ENCODE measurements around the gene MRPL19.
"Not testable (repeated sequence)": the region's sequence is repeated elsewhere in the genome, so short reads cannot be mapped to it uniquely, and the experiment has no call there.

The MRPL19 gene

DNA sequence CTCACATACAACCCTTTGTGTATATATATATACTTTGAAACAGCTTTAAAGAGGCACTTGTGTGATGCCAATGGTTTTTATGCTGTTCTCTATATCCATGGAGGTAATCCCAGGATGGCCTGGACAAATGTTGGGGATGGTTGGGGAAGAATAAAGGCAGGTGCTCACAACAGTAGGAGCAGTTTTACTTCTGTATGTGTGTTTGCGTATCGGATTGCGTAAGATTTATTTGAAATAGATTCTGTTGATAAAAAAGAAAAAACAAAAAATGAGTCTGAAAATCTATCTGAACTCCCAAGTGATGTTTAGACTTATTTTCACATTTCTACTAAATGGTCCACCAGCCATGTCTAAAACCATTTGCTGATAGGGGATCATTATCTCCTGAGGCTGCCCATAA is 29.3 kb downstream of the MRPL19 start:
- no peak for DNase-seq

DNA sequence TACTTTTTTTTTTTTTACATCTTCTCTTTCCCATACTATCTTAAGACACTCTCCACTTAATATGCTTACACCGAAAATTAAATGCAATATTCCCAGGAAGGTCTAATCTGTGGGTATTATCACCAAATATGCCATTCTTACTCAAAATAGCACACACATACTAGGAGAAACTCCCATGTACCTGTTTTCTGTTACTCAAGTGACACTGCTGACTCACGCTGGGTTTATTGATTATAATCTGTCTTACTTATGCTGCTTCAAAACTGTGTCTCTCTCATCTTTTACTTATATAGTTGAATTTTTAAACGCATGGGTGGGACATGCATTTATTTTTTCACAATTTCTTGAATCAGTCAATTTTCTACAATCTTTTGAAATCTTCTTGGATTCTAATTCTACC is 29.9 kb downstream of the MRPL19 start:
- no peak for DNase-seq

DNA sequence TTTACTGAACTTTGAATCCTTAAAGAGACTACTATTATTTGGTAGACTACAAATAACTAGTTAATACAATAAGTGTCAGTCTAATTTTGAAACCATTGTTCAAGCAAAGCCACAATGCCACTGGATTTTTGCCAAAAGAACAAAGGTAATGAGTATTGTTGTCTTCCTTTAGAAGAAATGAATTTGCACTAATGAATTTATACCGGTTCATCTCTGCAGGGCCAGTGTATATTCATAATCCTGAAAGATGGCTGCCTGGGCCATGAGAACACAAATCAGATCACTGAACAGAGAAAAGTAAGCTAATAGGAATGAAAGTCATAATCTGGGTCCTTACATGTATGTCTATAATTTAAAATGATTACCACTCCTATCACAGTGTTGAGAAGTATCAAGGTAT is 33.0 kb downstream of the MRPL19 start:
- DNase-seq, result no peak

DNA sequence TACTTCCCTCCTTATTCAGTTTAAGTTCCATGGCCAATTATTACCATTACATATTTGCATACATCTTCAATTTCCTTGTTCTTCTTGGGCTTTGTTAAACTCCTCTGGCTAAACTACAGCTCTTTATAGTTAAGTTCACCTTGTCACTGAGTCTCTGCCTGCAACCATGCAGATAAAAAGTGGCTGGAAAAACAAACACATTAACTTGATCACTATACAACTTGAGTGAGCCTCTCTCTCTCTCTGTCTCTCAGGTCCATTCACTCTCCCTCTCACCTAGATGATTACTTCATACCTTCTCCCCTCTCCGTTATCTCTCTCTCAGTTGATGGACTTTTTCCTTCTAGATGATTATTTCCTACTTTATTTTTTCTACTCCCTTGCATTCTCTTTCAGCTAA is 33.8 kb downstream of the MRPL19 start:
- no peak for DNase-seq

DNA sequence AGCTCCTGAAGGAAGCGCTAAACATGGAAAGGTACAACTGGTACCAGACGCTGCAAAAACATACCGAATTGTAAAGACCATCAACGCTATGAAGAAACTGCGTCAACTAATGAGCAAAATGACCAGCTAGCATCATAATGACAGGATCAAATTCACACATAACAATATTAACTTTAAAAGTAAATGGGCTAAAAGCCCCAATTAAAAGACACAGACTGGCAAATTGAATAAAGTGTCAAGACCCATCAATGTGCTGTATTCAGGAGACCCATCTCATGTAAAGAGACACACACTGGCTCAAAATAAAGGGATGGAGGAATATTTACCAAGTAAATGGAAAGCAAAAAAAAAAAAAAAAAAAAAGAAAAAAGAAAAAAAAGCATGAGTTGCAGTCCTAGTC is 36.8 kb downstream of the MRPL19 start:
- DNase-seq, result not testable (repeated sequence)

DNA sequence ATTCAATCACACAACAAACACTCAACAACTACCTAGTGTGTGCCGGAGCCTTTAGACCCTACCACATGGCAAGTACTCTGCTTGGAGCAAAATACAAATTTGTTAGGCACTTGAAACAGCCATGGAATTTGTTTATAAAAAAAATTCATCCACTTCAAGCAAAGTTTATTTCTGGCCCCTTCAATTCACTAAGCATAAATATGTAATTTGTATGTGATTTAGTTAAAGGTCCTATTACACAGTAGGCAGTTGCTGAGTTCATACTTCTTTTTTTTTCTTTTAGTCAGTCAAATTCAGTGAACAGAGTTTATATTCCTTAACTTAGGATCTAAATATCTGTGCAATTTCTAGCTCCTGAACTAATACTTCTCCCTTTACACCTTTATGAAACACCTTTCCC is 41.6 kb downstream of the MRPL19 start:
- no peak for DNase-seq

DNA sequence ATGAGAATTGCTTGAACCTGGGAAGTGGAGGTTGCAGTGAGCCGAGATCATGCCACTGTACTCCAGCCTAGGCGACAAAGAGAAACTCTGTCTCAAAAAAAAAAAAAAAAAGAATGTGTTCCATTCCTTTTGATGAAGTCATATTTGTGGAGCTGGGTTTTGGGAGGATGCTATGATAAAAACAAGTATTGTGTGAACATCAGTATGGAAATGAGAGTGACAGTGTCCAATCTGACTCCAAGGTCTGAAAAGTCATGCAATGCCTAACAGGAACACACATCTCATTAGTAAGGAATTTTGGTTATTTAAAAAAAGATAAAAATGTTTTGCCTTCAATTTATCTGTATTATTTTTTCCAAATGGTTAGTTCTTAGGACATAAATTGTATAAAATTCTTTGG is 52.3 kb downstream of the MRPL19 start:
- DNase-seq, result no peak

DNA sequence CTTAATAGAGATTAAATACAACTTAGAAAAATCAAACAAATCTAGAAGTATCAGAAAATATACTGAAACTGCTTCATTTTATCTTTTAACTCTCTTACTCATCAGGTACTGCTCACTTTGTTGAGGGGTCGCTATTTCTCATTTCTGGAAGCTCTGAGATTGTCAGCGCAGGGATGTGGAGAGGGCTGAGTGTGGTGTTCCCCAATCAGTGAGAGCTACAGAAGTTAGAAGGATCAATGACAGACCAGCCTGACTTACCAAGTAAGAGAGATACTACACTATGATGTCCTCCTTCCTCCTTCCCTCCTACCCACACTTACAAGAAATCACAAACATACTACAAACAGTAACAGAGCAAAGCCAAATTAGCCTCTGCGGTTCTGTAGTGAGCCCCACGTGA is 56.0 kb downstream of the MRPL19 start:
- no peak for DNase-seq

DNA sequence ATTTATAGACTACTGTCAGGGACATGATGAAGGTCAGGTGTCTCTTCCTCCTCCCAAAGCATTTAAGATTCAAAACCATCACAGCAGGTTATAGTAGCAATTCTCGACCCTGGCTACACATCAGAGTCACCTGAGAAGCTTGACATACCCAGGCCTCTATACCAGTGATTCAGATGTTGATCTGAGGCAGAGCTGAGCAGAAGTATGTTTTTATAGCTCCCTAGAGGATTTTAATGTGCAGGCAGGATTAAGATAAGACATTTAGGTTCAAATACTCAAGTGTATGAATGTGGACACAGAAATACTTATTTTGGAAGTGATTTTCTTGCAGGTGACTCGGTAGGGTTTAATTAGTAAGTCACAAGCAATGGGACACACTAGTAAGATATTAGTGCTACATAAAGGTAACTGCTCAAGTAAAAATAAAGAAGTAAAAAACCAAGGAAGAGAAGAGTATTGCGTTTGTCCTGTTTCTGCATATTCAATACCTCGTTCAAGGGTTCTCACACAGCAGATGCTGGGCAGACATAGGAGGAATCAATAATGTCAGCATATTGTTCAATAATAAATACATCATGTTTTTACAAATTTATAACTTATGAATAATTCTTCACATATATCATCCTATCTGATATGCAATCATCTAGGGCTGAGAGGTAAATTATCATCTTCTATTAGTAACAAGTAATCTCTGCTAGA is 57.2 kb downstream of the MRPL19 start:
- DNase-seq, result no peak

DNA sequence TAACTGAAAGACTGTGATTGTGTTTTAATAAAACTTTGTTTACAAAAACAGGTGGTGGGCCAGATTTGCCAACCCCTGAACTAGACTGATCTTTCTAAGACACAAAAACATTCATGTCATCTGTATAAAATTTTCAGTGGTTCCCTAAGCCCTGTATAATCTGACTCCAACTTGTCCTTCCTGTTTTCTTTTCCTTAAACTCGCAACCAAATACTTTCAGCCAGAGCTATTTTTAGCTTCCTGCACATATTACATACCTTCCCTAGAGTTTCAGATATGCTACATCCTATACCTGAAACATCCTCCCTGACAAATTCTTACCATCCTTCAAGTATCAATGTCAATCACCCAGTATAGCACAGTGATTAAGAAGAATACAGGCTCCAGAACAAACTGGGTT is 59.3 kb downstream of the MRPL19 start:
- no peak for DNase-seq

DNA sequence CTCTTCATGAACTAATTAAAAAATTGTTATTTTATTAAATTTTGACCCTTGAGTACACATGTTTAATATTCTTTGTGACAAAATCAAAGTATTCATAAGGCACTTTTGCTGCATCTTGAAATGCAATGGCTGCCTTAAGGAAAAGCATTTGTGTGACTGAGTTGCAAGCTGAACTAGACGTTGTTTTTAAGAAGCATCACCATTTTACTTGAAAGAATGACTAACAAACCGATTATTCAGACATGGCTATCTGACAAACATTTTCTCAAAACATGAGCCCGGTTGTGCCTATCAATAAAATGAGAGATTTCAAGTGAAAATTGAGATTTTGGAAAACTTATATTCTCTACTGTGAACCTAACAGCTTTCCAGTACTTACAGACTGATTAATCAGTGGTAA is 61.3 kb downstream of the MRPL19 start:
- DNase-seq, result no peak

DNA sequence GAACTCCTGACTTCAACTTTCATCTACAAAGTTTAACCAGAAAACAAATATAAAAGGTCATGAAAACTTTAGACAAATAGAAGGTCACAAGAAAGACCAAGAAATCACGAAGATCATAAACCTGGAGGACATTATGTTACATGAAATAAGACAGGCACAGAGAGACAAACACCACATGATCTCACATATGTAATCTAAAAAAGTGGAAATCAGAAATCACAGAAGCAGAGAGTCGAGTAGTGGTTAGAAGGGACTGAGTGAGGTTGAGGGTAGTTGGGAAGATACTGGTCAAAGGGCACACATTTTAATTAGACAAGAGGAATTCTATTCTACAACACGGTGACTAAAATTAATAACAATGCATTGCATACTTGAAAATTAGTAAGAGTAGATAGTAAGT is 62.7 kb downstream of the MRPL19 start:
- no peak for DNase-seq

DNA sequence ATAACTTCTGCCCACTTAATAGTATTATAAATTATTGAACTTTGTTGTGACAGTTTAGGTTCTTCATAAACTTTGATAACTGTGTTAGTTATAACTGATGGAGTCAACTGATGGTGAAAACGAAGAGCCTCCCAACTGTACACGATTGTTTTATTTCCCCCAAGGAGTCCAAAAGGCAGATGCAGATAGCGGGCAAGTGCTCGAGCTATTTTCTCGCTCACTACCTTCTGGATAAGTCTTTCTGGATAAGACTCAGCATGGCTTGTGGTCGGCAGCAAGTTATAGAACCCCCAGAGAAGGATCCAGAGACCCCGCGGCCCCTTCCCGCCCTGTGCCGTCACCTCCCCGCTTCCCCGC is 63.6 kb downstream of the MRPL19 start:
- DNase-seq, result no peak

DNA sequence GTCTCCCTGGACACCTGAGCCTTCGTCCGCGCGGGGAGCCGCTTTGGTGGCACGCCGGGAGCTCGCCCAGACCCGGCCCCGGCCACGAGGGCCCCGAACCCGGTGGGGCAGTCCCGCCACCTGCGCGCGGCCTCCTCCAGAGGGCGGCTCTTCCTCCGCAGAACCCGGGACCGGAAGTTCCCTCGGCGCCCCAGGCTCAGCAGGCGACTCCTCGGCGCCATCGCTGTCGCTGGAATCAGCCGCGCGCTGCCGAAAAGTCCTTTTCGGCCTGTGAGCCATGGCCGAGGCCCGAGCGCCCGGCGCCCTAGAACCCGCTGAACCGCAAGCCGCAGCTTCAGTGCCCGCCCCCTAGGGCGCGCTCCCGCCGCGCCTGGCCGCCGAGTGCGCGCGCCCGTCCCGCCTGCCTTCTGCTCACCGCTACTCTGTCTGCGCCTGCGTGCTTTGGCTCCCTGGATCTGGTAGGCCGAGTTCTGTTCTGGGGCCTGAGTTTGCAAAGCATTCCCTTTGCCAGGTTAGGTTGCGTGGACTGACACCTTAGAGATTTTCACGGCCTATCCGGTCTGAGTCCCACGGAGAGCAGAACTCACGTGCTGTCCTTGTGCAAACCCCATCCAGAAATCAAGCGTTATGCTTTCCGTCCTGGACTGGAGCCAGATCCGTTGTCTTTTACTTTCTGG is 64.1 kb downstream of the MRPL19 start, which contains the start of gene GCFC2:
GCFC2 (minus strand) TSS at position 339 of the 677 bp plus-strand sequence; CDS start at position 279, 60 bp downstream.
- DNase-seq, result peak; percentile 70

DNA sequence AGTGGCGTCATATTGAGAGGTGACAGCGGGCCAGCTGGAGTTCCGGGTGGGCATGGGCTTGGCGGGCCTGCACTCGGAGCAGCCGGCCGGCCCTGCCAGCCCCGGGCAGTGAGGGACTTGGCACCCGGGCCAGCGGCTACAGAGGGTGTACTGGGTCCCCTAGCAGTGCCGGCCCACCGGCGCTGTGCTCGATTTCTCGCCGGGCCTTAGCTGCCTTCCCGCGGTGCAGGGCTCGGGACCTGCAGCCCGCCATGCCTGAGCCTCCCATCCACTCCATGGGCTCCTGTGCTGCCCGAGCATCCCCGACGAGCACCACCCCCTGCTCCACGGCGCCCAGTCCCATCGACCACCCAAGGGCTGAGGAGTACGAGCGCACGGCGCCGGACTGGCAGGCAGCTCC is 65.0 kb downstream of the MRPL19 start:
- DNase-seq, result peak; percentile 9

DNA sequence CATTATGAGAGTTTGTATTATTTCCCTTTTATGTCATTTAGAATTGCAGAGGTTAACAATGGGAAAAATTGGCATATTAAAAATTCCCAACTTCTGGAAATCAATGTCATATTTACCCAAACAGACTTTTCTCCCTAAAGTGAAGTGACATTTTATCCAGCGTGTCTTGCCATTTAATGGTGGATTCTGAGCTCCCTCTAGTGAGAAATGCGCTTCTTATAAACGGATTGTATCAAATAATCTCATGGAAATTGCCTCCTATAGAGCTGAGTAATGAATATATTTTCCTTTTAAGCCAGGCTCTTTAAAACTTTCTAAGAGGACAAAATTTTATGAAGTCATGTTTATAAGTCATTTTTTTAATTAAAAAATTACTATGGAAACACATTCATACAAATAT is 69.8 kb downstream of the MRPL19 start:
- DNase-seq, result no peak

DNA sequence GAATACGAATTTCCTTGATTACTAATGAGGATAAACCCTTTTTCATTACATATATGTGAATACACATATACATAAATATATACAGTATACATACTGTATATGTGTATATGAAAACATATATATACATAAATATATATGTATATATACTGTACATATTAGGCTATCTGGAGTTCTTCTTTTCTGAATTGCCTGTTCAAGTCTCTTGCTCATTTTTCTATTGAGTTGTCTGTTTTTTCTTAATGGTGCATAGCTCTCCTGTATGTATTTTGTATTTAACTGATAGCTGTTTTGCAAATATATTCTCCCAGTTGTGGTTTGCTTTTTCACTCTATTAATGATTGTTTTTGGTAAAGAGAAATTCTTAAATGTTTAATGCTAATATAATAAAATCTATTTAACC is 73.0 kb downstream of the MRPL19 start:
- no peak for DNase-seq

DNA sequence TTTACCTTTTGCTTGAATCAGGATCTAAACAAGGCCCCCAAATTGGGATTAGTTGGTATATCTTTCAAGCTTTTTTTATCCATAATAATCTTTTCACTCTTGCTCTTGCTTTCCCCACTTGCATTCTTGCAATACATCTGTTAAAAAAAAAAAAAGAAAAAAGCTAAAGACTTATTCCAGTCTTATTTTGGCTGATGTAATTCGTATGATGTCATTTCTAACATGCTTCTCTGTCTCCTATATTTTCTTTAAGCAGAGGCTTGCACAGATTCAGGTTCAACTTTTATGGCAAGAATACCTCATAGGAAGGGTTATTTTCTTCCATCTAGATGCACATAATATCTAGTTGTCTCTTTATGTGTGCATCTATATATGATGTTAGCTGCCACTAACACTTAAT is 73.9 kb downstream of the MRPL19 start:
- no peak for DNase-seq

DNA sequence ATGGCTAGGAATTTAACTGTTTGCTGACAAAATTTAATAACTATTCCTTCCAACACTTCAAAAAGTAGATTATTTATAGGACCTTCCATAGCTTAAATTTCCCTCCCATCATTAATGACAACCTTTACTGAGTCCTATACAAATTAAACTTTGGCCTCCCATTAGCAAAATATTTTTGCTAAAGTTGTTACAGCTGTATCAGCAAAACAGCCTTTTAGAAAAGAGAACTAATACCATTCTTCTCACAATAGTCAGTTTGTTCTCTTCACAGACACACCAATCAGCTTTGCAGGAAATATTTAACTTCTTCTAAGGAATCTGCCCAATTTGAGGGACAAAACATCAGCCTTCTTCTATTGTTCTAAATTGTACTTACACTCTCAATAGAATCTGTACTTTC is 76.1 kb downstream of the MRPL19 start:
- DNase-seq, result no peak

DNA sequence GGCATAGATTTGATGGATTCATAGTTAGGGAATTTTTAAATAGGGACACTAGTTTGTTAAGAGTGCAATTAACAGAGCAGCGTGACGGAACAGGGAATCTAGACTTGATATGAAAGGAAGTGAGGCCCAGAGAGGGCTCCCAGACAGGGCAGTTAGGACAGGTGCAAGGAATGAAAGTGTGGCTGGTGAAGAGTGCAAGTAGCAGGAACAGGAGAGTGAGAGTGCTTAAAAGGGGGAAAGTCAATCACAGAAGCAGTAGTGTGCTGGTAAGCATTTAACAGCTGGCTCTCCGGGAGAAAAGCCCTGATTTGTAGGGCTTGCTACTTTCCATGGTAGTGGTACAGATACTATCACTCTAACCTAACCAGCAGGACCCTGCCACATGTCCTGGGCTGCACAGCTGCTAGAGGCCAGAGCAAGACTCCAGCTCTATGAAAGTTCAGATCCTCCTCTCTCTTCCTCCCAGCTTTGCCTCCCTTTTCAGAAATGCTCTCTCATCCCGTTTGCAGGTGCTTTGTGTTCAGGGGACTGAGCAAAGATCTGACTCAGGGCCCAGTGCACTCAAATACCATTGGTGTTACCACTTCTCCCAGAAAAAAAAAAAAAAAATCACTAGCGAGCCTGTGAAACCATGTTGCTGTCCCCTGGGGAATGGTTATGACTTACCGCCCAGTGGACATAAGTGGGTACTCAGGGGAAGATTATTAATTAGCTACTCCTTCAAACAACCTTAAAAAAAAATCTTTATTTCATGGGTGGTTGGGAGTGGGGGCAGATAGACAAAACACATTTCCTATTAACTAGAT is 82.2 kb downstream of the MRPL19 start:
- no peak for DNase-seq

DNA sequence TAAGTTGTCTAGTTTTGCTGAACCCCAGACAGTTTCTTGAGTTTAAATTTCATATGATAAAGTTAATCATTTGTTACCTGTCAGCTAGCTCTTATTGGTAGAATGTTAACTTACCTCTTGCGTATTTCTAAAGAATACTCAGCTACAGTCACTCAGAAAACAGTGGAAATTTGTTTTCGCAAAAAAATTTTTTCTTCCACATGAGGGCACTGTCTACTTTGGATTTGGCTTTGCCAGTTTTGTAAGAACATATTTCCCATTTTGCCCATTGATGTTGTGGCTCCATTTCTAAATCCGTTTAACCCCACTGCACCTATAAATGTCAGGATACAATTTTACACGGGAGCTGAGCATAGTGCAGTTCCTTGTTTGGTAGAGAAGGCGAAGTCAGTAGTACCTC is 83.3 kb downstream of the MRPL19 start:
- no peak for DNase-seq

DNA sequence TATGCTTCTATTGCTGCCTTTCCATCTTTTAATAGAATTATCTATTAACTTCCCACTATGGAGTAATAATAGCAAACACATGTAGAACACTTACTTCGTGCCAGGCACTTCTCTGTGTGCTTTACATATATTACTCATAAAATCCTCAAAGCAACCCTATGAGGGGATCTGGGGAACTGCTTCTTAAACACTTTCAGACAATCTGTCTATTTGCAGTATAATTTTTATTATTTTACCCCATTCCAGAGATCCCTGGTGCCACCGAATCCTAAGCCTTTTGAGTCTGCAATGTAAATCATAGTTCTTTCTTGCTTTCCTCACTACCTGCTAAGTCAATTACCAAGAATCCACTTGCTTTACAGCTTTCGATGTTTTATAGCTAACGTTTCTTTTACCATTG is 89.7 kb downstream of the MRPL19 start:
- DNase-seq, result no peak

DNA sequence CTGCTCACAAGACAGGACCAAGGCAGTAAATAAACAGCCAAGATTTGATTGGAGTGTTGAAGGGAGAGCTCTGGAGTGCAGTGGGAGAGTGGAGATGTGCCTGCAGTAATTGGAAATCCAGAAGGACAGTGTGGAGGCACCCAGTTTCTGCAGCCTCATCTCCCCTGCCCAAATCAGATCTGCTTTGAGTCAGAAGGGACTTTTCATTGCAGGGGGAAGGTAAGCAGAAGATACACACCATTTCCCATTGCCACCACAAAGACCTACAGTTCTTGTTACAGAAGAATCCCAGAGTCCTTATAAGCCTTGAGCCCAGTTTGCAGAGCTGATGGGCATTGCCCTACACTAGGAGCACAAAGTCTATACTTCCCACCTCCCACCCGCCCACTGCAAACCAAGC is 91.4 kb downstream of the MRPL19 start:
- DNase-seq, result no peak
